Measurements from ENCODE around the gene ENPP3. TPM values are rescaled to one million over a fixed set of nuclear protein-coding genes. Genes with fewer than 3 reads are reported as not detected.

The ENPP3 gene
- total and polyA plus RNA-seq, 2 of the 13 experiments (the other 11 are each of a cell fraction or from before 2014, with no cell fraction given) = 40.0 to 75.4 TPM

DNA sequence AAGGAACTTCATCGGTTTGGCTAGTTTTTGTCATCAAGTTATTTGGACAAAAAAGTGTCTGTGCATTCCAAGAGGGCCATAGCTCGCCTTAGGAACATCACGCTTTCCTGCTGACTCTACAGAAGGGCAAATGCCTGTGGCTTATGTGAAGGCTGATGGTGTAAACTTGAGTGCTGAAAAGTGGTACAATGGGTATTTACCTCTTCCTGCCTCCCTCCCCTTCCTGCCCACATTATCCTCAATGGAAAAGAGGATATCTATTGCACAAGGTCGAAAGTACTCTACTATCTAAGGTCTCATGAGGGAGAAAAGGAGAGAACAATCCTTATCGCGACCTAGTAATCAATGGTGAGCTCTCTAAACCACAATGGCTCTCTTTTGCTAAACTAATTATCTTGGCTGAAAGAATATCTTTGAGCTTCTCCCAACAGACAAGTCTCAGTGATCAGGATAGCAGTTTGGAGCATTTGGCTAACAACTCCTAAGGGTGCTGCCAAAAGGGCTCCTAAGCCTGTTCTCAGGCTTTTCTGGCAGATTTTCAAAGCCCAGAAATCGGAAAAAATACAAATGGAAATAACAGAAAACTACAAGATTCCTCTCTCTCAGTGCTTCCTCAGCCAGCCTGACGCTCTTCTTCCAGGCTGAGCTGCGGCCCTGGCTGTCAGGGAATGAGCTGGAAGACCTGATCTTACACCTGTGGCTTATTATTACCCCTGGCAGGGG, 128.1 kb downstream of the ENPP3 start (continued):
- TF ChIP-seq PHB2 (IDR thresholded peaks at IDR 0.05; ENCODE audit: partially characterized antibody) (no peak), ZNF567 (CRISPR knock-in tag; IDR thresholded peaks at IDR 0.05; ENCODE audit: borderline replicate concordance) (no peak), MAFK (conservative IDR thresholded peaks at IDR 0.05 in 1 of 2, IDR thresholded peaks at IDR 0.05 in 1 of 2; ENCODE audit: low read length in 2 of 2) (peak in 1 of 2 experiments; percentile 51; a peak in 3 of 4 replicates), HNRNPL (IDR thresholded peaks at IDR 0.05; ENCODE audit: low read depth, low read length) (no peak), SMAD9 (CRISPR knock-in tag; IDR thresholded peaks at IDR 0.05) (no peak), JUND (CRISPR knock-in tag; IDR thresholded peaks at IDR 0.05) (no peak), EP300 (IDR thresholded peaks at IDR 0.05; ENCODE audit: low read depth in 2 of 2, low read length in 2 of 2) (peak in 1 of 2 experiments; percentile 84; a peak in 2 of 4 replicates), EP300 (CRISPR knock-in tag; IDR thresholded peaks at IDR 0.05; ENCODE audit: borderline replicate concordance) (peak; percentile 60; the same call in 1 of the 2 replicates), ZFY (CRISPR knock-in tag; IDR thresholded peaks at IDR 0.05) (no peak), ZNF280B (CRISPR knock-in tag; IDR thresholded peaks at IDR 0.05; ENCODE audit: borderline replicate concordance) (no peak), KLF11 (CRISPR knock-in tag; IDR thresholded peaks at IDR 0.05) (no peak), EZH2 (conservative IDR thresholded peaks at IDR 0.05; ENCODE audit: low read depth, low read length) (no peak), KDM2A (CRISPR knock-in tag; IDR thresholded peaks at IDR 0.05; ENCODE audit: borderline replicate concordance, low read depth) (no peak), SSRP1 (CRISPR knock-in tag; IDR thresholded peaks at IDR 0.05) (no peak), SOX13 (IDR thresholded peaks at IDR 0.05) (peak; percentile 89), SOX13 (CRISPR knock-in tag; conservative IDR thresholded peaks at IDR 0.05 in 1 of 2, IDR thresholded peaks at IDR 0.05 in 1 of 2) (peak in 1 of 2 experiments; percentile 94; a peak in 2 of 4 replicates), ELF3 (CRISPR knock-in tag; IDR thresholded peaks at IDR 0.05) (peak; percentile 78), ZBTB39 (CRISPR knock-in tag; IDR thresholded peaks at IDR 0.05) (0 out of 2 replicates have a peak, but pooled peaks have one; percentile 25), NBN (conservative IDR thresholded peaks at IDR 0.05) (no peak), ZNF251 (CRISPR knock-in tag; IDR thresholded peaks at IDR 0.05) (no peak), ZNF589 (CRISPR knock-in tag; conservative IDR thresholded peaks at IDR 0.05) (no peak), ZNF672 (CRISPR knock-in tag; IDR thresholded peaks at IDR 0.05) (no peak), KDM1A (CRISPR knock-in tag; IDR thresholded peaks at IDR 0.05) (0 out of 2 replicates have a peak, but pooled peaks have one; percentile 52), HMG20A (CRISPR knock-in tag; IDR thresholded peaks at IDR 0.05; ENCODE audit: borderline replicate concordance) (peak; percentile 70)
- TF ChIP-seq, protein P1, sequence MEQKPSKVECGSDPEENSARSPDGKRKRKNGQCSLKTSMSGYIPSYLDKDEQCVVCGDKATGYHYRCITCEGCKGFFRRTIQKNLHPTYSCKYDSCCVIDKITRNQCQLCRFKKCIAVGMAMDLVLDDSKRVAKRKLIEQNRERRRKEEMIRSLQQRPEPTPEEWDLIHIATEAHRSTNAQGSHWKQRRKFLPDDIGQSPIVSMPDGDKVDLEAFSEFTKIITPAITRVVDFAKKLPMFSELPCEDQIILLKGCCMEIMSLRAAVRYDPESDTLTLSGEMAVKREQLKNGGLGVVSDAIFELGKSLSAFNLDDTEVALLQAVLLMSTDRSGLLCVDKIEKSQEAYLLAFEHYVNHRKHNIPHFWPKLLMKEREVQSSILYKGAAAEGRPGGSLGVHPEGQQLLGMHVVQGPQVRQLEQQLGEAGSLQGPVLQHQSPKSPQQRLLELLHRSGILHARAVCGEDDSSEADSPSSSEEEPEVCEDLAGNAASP (CRISPR knock-in tag; IDR thresholded peaks at IDR 0.05; ENCODE audit: borderline replicate concordance) = no peak
- TF ChIP-seq, protein P2, sequence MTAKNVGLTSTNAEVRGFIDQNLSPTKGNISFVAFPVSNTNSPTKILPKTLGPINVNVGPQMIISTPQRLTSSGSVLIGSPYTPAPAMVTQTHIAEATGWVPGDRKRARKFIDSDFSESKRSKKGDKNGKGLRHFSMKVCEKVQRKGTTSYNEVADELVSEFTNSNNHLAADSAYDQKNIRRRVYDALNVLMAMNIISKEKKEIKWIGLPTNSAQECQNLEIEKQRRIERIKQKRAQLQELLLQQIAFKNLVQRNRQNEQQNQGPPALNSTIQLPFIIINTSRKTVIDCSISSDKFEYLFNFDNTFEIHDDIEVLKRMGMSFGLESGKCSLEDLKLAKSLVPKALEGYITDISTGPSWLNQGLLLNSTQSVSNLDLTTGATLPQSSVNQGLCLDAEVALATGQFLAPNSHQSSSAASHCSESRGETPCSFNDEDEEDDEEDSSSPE (CRISPR knock-in tag; IDR thresholded peaks at IDR 0.05) = no peak
